ENCODE measurements around the gene CAMK2B.

GRCh38 chr7:44288811-44289340 is 36.5 kb downstream of the CAMK2B start:
- no peak for TF ChIP-seq CTCF (conservative IDR thresholded peaks at IDR 0.05; ENCODE audit: low read length)
- TF ChIP-seq EZH2phosphoT487 (IDR thresholded peaks at IDR 0.05; ENCODE audit: borderline replicate concordance): no peak

Data from Loucy (cell line).